Activated CD8-positive, alpha-beta memory T cell treated with anti-CD3 and anti-CD28 coated beads for 36 hours (primary cell): Measurements from ENCODE around the gene ROR2. TPM values are rescaled to one million over a fixed set of nuclear protein-coding genes. Genes with fewer than 3 reads are reported as not detected.
"Not testable (repeated sequence)": the region's sequence is repeated elsewhere in the genome, so short reads cannot be mapped to it uniquely, and the experiment has no call there.

ENCODE experiments used
- CTCF ChIA-PET: fragments of 350-600 bp; sonication (Branson Sonifier 250); formaldehyde crosslinking; loops from one replicate; lab custom pipeline; 2021; ENCODE audit warnings: antibody characterized with exemption; lab: Charles Lee
- POLR2A ChIA-PET: fragments of 350-600 bp; sonication (Branson Sonifier 250); formaldehyde crosslinking; loops from one replicate; lab custom pipeline; 2021; ENCODE audit warnings: antibody characterized with exemption; lab: Charles Lee
- total RNA-seq, 2 experiments: library from RNA; stranded (reverse); gene quantifications; one replicate each; pipeline ENCODE4 v1.2.3, GENCODE V29; 2021

Gene ROR2
- total RNA-seq, 2 experiments from 2014 or later: not detected

- POLR2A ChIA-PET: not testable (repeated sequence)
Measured at GRCh38 chr9:91793371-91793770, 156.7 kb downstream of the ROR2 start.

GRCh38 chr9:91790917-91791316 lies 159.1 kb downstream of the ROR2 start:
- POLR2A ChIA-PET: no interaction called here
- CTCF ChIA-PET: interaction anchor here (1.2 to 2.1 kb wide), 2 partner anchors 16 to 161 kb away, joined by 3 to 4 read pairs; no protein-coding TSS in a partner anchor

More at GRCh38 chr9:91793371-91793770, 156.7 kb downstream of the ROR2 start:
- CTCF ChIA-PET: interaction anchor here (3.1 kb wide), 1 partner anchor 17 kb away, joined by 9 read pairs; no protein-coding TSS in a partner anchor

GRCh38 chr9:91789941-91790340 lies 160.1 kb downstream of the ROR2 start:
- ChIA-PET CTCF (no interaction called here), POLR2A (no interaction called here)

GRCh38 chr9:91787931-91788330 lies 162.1 kb downstream of the ROR2 start:
- POLR2A ChIA-PET: no interaction called here
- CTCF ChIA-PET: interaction anchor here (0.7 kb wide), 1 partner anchor 34 kb away, joined by 3 read pairs; no protein-coding TSS in a partner anchor

- CTCF ChIA-PET: no interaction called here
- POLR2A ChIA-PET: interaction anchor here (0.6 kb wide), 1 partner anchor 123 kb away, joined by 5 read pairs; no protein-coding TSS in a partner anchor
Measured at GRCh38 chr9:91786132-91786896, 163.7 kb downstream of the ROR2 start.

- ChIA-PET POLR2A (no interaction called here), CTCF (no interaction called here)
Measured at GRCh38 chr9:91785447-91785842, 164.6 kb downstream of the ROR2 start.

GRCh38 chr9:91784673-91785446 lies 165.2 kb downstream of the ROR2 start:
- CTCF ChIA-PET: no interaction called here
- POLR2A ChIA-PET: no interaction called here

- POLR2A ChIA-PET: no interaction called here
- CTCF ChIA-PET: no interaction called here
Measured at GRCh38 chr9:91783876-91784672, 166.0 kb downstream of the ROR2 start.

- CTCF ChIA-PET: no interaction called here
Measured at GRCh38 chr9:91783411-91783810, 166.6 kb downstream of the ROR2 start.

GRCh38 chr9:91782708-91783214 lies 167.3 kb downstream of the ROR2 start:
- ChIA-PET POLR2A (no interaction called here), CTCF (interaction anchor here (1.5 kb wide), 1 partner anchor 12 kb away, joined by 3 read pairs; no protein-coding TSS in a partner anchor)

More at GRCh38 chr9:91783411-91783810, 166.6 kb downstream of the ROR2 start:
- POLR2A ChIA-PET: no interaction called here

- ChIA-PET POLR2A (no interaction called here), CTCF (interaction anchor here (1.5 kb wide), 1 partner anchor 11 kb away, joined by 3 read pairs; no protein-coding TSS in a partner anchor)
Measured at GRCh38 chr9:91781906-91782305, 168.1 kb downstream of the ROR2 start.

GRCh38 chr9:91781116-91781515 lies 168.9 kb downstream of the ROR2 start:
- POLR2A ChIA-PET: no interaction called here
- CTCF ChIA-PET: no interaction called here

GRCh38 chr9:91778031-91778430 lies 172.0 kb downstream of the ROR2 start:
- ChIA-PET CTCF (interaction anchor here (0.6 kb wide), 1 partner anchor 331 kb away, joined by 3 read pairs; no protein-coding TSS in a partner anchor), POLR2A (no interaction called here)

GRCh38 chr9:91777292-91777830 lies 172.7 kb downstream of the ROR2 start:
- CTCF ChIA-PET: interaction anchor here (0.6 to 3.4 kb wide), 2 partner anchors 173 to 331 kb away, joined by 3 to 13 read pairs; partner anchors contain the start of gene ROR2

GRCh38 chr9:91776409-91777291 lies 173.4 kb downstream of the ROR2 start:
- ChIA-PET CTCF (interaction anchor here (0.9 to 3.4 kb wide), 3 partner anchors 18 to 174 kb away, joined by 3 to 13 read pairs (median 9); partner anchors contain the start of gene ROR2), POLR2A (no interaction called here)

More at GRCh38 chr9:91777292-91777830, 172.7 kb downstream of the ROR2 start:
- POLR2A ChIA-PET: no interaction called here

- POLR2A ChIA-PET: no interaction called here
- CTCF ChIA-PET: interaction anchor here (0.8 to 3.4 kb wide), 7 partner anchors 11 to 179 kb away, joined by 3 to 13 read pairs (median 4); partner anchors contain the start of gene ROR2
Measured at GRCh38 chr9:91775708-91776028, 174.4 kb downstream of the ROR2 start.

GRCh38 chr9:91775011-91775707 lies 174.9 kb downstream of the ROR2 start:
- POLR2A ChIA-PET: no interaction called here
- CTCF ChIA-PET: interaction anchor here (0.8 to 3.4 kb wide), 8 partner anchors 10 to 179 kb away, joined by 3 to 13 read pairs (median 4); partner anchors contain the start of gene ROR2
